GM19455 (cell line): ENCODE measurements around the gene CCDC50.

Experiments
- ATAC-seq: cut with Tn5 transposase; IDR thresholded peaks from one replicate; pipeline ENCODE4 v1.9.1; 2021; ENCODE audit not compliant: unreplicated experiment

Gene CCDC50

GRCh38 chr3:191415566-191415965 is 86.4 kb downstream of the CCDC50 start:
- no peak for ATAC-seq

GRCh38 chr3:191417457-191417729 is 88.2 kb downstream of the CCDC50 start:
- ATAC-seq, result no peak

GRCh38 chr3:191420771-191421170 is 91.6 kb downstream of the CCDC50 start:
- ATAC-seq, result no peak

- no peak for ATAC-seq
Measured at GRCh38 chr3:191424881-191425280, 95.7 kb downstream of the CCDC50 start.

GRCh38 chr3:191425322-191425734 is 96.1 kb downstream of the CCDC50 start:
- no peak for ATAC-seq

GRCh38 chr3:191426311-191426710 is 97.1 kb downstream of the CCDC50 start:
- no peak for ATAC-seq

GRCh38 chr3:191428177-191428576 is 99.0 kb downstream of the CCDC50 start:
- ATAC-seq, result no peak

GRCh38 chr3:191430103-191430502 is 100.9 kb downstream of the CCDC50 start:
- no peak for ATAC-seq

GRCh38 chr3:191431160-191431822 is 102.1 kb downstream of the CCDC50 start:
- no peak for ATAC-seq

GRCh38 chr3:191432162-191432561 is 103.0 kb downstream of the CCDC50 start:
- no peak for ATAC-seq

- no peak for ATAC-seq
Measured at GRCh38 chr3:191434024-191434423, 104.8 kb downstream of the CCDC50 start.

- no peak for ATAC-seq
Measured at GRCh38 chr3:191435981-191436380, 106.8 kb downstream of the CCDC50 start.

GRCh38 chr3:191438150-191438814 is 109.1 kb downstream of the CCDC50 start:
- ATAC-seq, result no peak

GRCh38 chr3:191440532-191440931 is 111.3 kb downstream of the CCDC50 start:
- no peak for ATAC-seq

- ATAC-seq, result no peak
Measured at GRCh38 chr3:191441687-191442086, 112.5 kb downstream of the CCDC50 start.

- ATAC-seq, result no peak
Measured at GRCh38 chr3:191444569-191444968, 115.4 kb downstream of the CCDC50 start.
